Tibial nerve (tissue), 4 donors: ENCODE results near the gene PLK5.

ENCODE experiments used
- EP300 ChIP-seq, 2 donors: sonication (generic); formaldehyde crosslinking; IDR thresholded peaks; one replicate each; pipeline ENCODE4 v1.6.1; 2017; ENCODE audit warnings: antibody characterized with exemption in 2 of 2, mild to moderate bottlenecking in 1 of 2
- POLR2A ChIP-seq, 2 donors: fragments of 450-650 bp; IDR thresholded peaks; one replicate each; pipeline ENCODE4 v1.6.1; 2017; ENCODE audit warnings: antibody characterized with exemption in 2 of 2, mild to moderate bottlenecking in 2 of 2, moderate library complexity in 2 of 2
- TF ChIP-seq, protein P1 (sequence below), 5 experiments: fragments of 200-600 bp in 3 of 5; fragments of 450-650 bp in 2 of 5; sonication (generic) in 3 of 5; IDR thresholded peaks; one replicate each; pipeline ENCODE4 v1.5.1; 2016 to 2019; ENCODE audit warnings: antibody characterized with exemption in 5 of 5, mild to moderate bottlenecking in 3 of 5, moderate library complexity in 2 of 5

DNA sequence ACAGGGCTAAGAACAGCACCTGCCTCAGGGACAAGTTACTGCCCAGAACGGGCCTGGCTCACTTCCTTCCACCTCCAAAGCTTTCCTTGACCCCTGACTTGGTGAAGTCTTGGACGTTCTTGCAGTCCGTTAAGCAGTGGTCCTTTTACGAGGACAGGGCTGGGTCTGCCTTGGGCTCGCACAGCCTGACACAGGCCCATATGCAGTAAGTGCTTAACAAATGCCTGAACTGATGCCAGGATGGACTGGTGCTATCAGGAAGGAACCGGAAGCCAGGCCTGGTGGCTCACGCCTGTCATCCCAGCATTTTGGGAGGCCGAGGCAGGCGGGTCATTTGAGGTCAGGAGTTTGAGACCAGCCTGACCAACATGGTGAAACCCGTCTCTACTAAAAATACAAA is 1.8 kb upstream of the PLK5 start:
- TF ChIP-seq POLR2A (IDR thresholded peaks at IDR 0.05) (no peak), EP300 (IDR thresholded peaks at IDR 0.05) (no peak)
- TF ChIP-seq, protein P1, sequence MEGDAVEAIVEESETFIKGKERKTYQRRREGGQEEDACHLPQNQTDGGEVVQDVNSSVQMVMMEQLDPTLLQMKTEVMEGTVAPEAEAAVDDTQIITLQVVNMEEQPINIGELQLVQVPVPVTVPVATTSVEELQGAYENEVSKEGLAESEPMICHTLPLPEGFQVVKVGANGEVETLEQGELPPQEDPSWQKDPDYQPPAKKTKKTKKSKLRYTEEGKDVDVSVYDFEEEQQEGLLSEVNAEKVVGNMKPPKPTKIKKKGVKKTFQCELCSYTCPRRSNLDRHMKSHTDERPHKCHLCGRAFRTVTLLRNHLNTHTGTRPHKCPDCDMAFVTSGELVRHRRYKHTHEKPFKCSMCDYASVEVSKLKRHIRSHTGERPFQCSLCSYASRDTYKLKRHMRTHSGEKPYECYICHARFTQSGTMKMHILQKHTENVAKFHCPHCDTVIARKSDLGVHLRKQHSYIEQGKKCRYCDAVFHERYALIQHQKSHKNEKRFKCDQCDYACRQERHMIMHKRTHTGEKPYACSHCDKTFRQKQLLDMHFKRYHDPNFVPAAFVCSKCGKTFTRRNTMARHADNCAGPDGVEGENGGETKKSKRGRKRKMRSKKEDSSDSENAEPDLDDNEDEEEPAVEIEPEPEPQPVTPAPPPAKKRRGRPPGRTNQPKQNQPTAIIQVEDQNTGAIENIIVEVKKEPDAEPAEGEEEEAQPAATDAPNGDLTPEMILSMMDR (IDR thresholded peaks at IDR 0.05), result no peak
